ENCODE measurements around the gene LTB4R. TPM values are rescaled to one million over a fixed set of nuclear protein-coding genes. Genes with fewer than 3 reads are reported as not detected.

LTB4R gene
- polyA plus RNA-seq, 2 of the 4 experiments (the other 2 are of a cell fraction), result 8.3 to 10.2 TPM

GRCh38 chr14:24338843-24339242, 27.5 kb downstream of the LTB4R start:
- 72% methylated on average over 10 of the region's 14 CpGs for WGBS (ENCODE audit: missing lambda C conversion rate)
- ChIA-PET CTCF (interaction anchor here (1.3 to 46.6 kb wide), 6 partner anchors 9 to 91 kb away, joined by 4 to 1142 read pairs (median 12); partner anchors contain the start of genes CBLN3, CIDEB and KHNYN), POLR2A (no interaction called here)
- TF ChIP-seq MAX (IDR thresholded peaks at IDR 0.05) (no peak), EHMT2 (IDR thresholded peaks at IDR 0.05; ENCODE audit: low read depth) (no peak), NPAS2 (CRISPR knock-in tag; IDR thresholded peaks at IDR 0.05; ENCODE audit: borderline replicate concordance) (no peak), CBX2 (IDR thresholded peaks at IDR 0.05; ENCODE audit: borderline replicate concordance, low read depth) (no peak), ZNF302 (CRISPR knock-in tag; IDR thresholded peaks at IDR 0.05) (no peak), FOSL2 (IDR thresholded peaks at IDR 0.05) (no peak), FOSL2 (CRISPR knock-in tag; IDR thresholded peaks at IDR 0.05) (no peak), FOSB (CRISPR knock-in tag; IDR thresholded peaks at IDR 0.05) (no peak), KDM1A (IDR thresholded peaks at IDR 0.05; ENCODE audit: low read depth) (no peak), TFCP2L1 (CRISPR knock-in tag; IDR thresholded peaks at IDR 0.05) (no peak), RCOR1 (IDR thresholded peaks at IDR 0.05; ENCODE audit: low read depth, low read length) (no peak), RNF2 (IDR thresholded peaks at IDR 0.05; ENCODE audit: borderline replicate concordance, low read depth) (no peak), RAD21 (conservative IDR thresholded peaks at IDR 0.05 in 1 of 2, IDR thresholded peaks at IDR 0.05 in 1 of 2) (no peak)
- TF ChIP-seq, protein P1, sequence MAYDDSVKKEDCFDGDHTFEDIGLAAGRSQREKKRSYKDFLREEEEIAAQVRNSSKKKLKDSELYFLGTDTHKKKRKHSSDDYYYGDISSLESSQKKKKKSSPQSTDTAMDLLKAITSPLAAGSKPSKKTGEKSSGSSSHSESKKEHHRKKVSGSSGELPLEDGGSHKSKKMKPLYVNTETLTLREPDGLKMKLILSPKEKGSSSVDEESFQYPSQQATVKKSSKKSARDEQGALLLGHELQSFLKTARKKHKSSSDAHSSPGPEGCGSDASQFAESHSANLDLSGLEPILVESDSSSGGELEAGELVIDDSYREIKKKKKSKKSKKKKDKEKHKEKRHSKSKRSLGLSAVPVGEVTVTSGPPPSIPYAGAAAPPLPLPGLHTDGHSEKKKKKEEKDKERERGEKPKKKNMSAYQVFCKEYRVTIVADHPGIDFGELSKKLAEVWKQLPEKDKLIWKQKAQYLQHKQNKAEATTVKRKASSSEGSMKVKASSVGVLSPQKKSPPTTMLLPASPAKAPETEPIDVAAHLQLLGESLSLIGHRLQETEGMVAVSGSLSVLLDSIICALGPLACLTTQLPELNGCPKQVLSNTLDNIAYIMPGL (CRISPR knock-in tag; IDR thresholded peaks at IDR 0.05; ENCODE audit: borderline replicate concordance), result no peak
- DNase-seq (ENCODE audit: low read depth in 1 of 2, low spot score in 1 of 2) (no peak), FAIRE-seq (no peak), ATAC-seq (no peak)
- Histone ChIP-seq H3K4me1 (no peaks in the 10 kb centered on the region), H3K4me3 (no peak overlapping the region), H3K27ac (no peak overlapping the region), H3K4me2 (no peak overlapping the region), H3K9me3 (no peaks in the 10 kb centered on the region)

DNA sequence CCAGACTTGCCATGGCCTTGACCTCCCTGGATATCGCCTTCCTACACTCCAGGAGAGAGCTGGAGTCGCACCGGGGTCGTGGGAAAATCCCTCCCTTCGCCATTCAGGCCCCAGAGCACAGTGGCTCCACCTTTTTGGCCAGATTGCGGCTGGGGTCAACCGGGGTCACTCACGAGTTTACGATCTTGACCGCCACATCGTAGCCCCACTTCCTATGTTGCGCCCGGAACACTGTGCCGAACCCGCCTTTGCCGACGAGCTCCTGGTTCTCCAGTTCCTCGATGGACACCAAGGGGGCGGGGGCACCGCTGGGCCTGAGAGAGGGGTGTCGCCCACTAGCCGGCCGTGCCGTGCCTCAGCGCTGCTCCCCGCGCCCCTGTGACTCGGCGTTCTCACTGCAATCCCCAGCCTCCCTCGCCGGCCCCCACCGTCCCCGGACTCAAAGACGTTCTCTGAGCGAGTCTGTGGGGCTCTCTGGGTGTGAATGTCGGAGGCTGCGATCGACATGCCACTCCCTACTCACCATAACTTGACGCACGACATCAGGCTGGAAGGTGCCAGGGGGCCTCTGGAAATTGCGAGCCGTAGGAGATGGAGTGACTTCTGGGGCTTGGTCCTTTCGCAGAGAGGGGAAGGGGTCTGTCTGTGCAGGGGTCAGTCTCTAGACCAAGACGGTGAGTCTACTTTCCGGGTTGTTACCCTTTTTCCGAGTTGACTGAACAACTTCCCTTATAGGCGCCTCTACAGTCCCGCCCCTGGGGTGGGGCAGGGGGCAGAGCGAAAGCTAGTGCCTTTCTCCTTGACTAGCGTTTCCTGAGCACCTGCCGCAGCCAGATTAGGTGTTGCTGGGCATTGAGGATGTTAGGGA, 28.2 kb downstream of the LTB4R start, which contains the start of gene RIPK3:
RIPK3 (minus strand) TSS at position 708 of the 868 bp plus-strand sequence; CDS start at position 543, 165 bp downstream.
- H3K4me1 ChIP-seq, result no peaks in the 10 kb centered on the region
- H3K27ac ChIP-seq, result no peak within 1 kb of the TSS
- TF ChIP-seq MYC (IDR thresholded peaks at IDR 0.05; ENCODE audit: borderline replicate concordance, low read length), result no peak
- no peak for TF ChIP-seq TFCP2L1 (CRISPR knock-in tag; IDR thresholded peaks at IDR 0.05)
- TF ChIP-seq ZC3H11A (IDR thresholded peaks at IDR 0.05), result no peak
- H3K4me3 ChIP-seq, result no peak within 1 kb of the TSS
- ChIA-PET POLR2A (no interaction called here), CTCF (interaction anchor here (1.1 to 46.6 kb wide), 8 partner anchors 8 to 90 kb away, joined by 3 to 1142 read pairs (median 12); partner anchors contain the start of genes CBLN3, CIDEB and KHNYN)
- no peaks in the 10 kb centered on the region for H3K9me3 ChIP-seq
- ATAC-seq, result no peak
- H3K4me2 ChIP-seq, result no peak within 1 kb of the TSS
- WGBS (ENCODE audit: missing lambda C conversion rate), result 84% methylated on average over 30 of the region's 51 CpGs
- DNase-seq (ENCODE audit: low read depth in 1 of 2, low spot score in 1 of 2), result no peak
- FAIRE-seq, result no peak

DNA sequence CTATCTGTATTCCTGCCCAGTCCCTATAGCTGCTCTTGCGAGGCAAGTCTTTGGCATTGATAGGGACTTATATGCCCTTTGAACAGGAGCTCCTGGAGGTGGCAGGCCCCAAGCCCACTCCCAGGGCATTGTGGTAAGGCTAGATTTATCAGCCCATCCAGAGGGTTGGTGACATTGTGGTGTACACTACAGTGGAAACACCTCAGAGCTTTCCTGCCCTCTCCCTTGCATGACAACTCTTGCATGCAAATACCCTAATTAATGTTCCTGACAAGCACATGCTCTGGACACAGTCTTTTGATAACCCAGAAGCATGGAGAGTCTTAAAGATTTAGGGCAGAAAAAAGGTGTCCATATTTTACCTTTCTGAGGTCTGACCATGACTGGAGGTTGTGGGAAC, 29.3 kb downstream of the LTB4R start:
- Histone ChIP-seq H3K4me1 (no peaks in the 10 kb centered on the region), H3K4me3 (no peak overlapping the region), H3K9me3 (no peaks in the 10 kb centered on the region), H3K4me2 (no peak overlapping the region), H3K27ac (no peak overlapping the region)
- TF ChIP-seq MAX (IDR thresholded peaks at IDR 0.05) (no peak), NPAS2 (CRISPR knock-in tag; IDR thresholded peaks at IDR 0.05; ENCODE audit: borderline replicate concordance) (no peak), SREBF2 (IDR thresholded peaks at IDR 0.05) (no peak), KDM5A (IDR thresholded peaks at IDR 0.05) (no peak), ATOH8 (CRISPR knock-in tag; IDR thresholded peaks at IDR 0.05; ENCODE audit: low read depth) (no peak), MAZ (IDR thresholded peaks at IDR 0.05; ENCODE audit: borderline replicate concordance, low read depth, low read length) (no peak)
- DNase-seq (ENCODE audit: low read depth in 1 of 2, low spot score in 1 of 2), result no peak
- POLR2A ChIA-PET, result no interaction called here
- 94% methylated on average over 1 of the region's 1 CpG for WGBS (ENCODE audit: missing lambda C conversion rate)
- ATAC-seq, result no peak
- CTCF ChIA-PET, result interaction anchor here (1.1 to 46.6 kb wide), 6 partner anchors 8 to 98 kb away, joined by 3 to 1142 read pairs (median 12); partner anchors contain the start of genes CBLN3, CIDEB and KHNYN
- FAIRE-seq, result no peak
